KOPT-K1 (cell line): ENCODE results near the gene C11orf21.

Experiments
- H3K27ac ChIP-seq: fragments of 200-600 bp; sonication (generic); 2 replicates; pipeline ENCODE4 v1.5.1; 2016; ENCODE audit warnings: antibody characterized with exemption, mild to moderate bottlenecking, low read depth, low read length; ENCODE audit not compliant: poor library complexity, severe bottlenecking
- H3K36me3 ChIP-seq: fragments of 200-600 bp; sonication (generic); 2 replicates; pipeline ENCODE4 v1.5.1; 2017; ENCODE audit warnings: antibody characterized with exemption, mild to moderate bottlenecking, low read length, moderate library complexity; ENCODE audit not compliant: insufficient read depth
- H3K9me3 ChIP-seq: fragments of 200-600 bp; sonication (generic); 2 replicates; pipeline ENCODE4 v1.5.1; 2017; ENCODE audit warnings: antibody characterized with exemption, low read length, mild to moderate bottlenecking; ENCODE audit not compliant: insufficient read depth, poor library complexity, severe bottlenecking

The C11orf21 gene

GRCh38 chr11:2259466-2259830 is 42.3 kb downstream of the C11orf21 start:
- no peaks in the 10 kb centered on the region for H3K9me3 ChIP-seq
- no peak overlapping the region for H3K27ac ChIP-seq
- no peaks in the 10 kb centered on the region for H3K36me3 ChIP-seq

- peaks cover 4% of the 10 kb centered on the region for H3K9me3 ChIP-seq
- no peaks in the 10 kb centered on the region for H3K36me3 ChIP-seq
- H3K27ac ChIP-seq, result no peak overlapping the region
Observed at GRCh38 chr11:2258501-2259465, 42.9 kb downstream of the C11orf21 start.

- no peak overlapping the region for H3K27ac ChIP-seq
- peaks cover 4% of the 10 kb centered on the region for H3K9me3 ChIP-seq
- H3K36me3 ChIP-seq, result no peaks in the 10 kb centered on the region
Observed at GRCh38 chr11:2256951-2257700, 44.6 kb downstream of the C11orf21 start.

GRCh38 chr11:2256293-2256913 is 45.3 kb downstream of the C11orf21 start:
- no peak overlapping the region for H3K27ac ChIP-seq
- H3K9me3 ChIP-seq, result peaks cover 4% of the 10 kb centered on the region
- no peaks in the 10 kb centered on the region for H3K36me3 ChIP-seq

- Histone ChIP-seq H3K9me3 (peaks cover 4% of the 10 kb centered on the region), H3K27ac (no peak overlapping the region), H3K36me3 (no peaks in the 10 kb centered on the region)
Observed at GRCh38 chr11:2252018-2252417, 49.7 kb downstream of the C11orf21 start.

- H3K27ac ChIP-seq, result no peak overlapping the region
- peaks cover 4% of the 10 kb centered on the region for H3K9me3 ChIP-seq
- no peaks in the 10 kb centered on the region for H3K36me3 ChIP-seq
Observed at GRCh38 chr11:2251138-2251537, 50.6 kb downstream of the C11orf21 start.

- peaks cover 4% of the 10 kb centered on the region for H3K9me3 ChIP-seq
- no peak overlapping the region for H3K27ac ChIP-seq
Observed at GRCh38 chr11:2250485-2250884, 51.2 kb downstream of the C11orf21 start.

GRCh38 chr11:2250041-2250440 is 51.7 kb downstream of the C11orf21 start:
- Histone ChIP-seq H3K27ac (no peak overlapping the region), H3K9me3 (peaks cover 4% of the 10 kb centered on the region), H3K36me3 (no peaks in the 10 kb centered on the region)

More at GRCh38 chr11:2250485-2250884, 51.2 kb downstream of the C11orf21 start:
- no peaks in the 10 kb centered on the region for H3K36me3 ChIP-seq

GRCh38 chr11:2249189-2249916 is 52.4 kb downstream of the C11orf21 start:
- Histone ChIP-seq H3K27ac (no peak overlapping the region), H3K36me3 (no peaks in the 10 kb centered on the region), H3K9me3 (peaks cover 4% of the 10 kb centered on the region)

GRCh38 chr11:2248762-2249161 is 53.0 kb downstream of the C11orf21 start:
- Histone ChIP-seq H3K36me3 (no peaks in the 10 kb centered on the region), H3K27ac (no peak overlapping the region), H3K9me3 (no peaks in the 10 kb centered on the region)

GRCh38 chr11:2248242-2248641 is 53.5 kb downstream of the C11orf21 start:
- Histone ChIP-seq H3K36me3 (no peaks in the 10 kb centered on the region), H3K9me3 (no peaks in the 10 kb centered on the region), H3K27ac (no peak overlapping the region)

GRCh38 chr11:2247496-2247895 is 54.2 kb downstream of the C11orf21 start:
- peaks cover 5% of the 10 kb centered on the region for H3K9me3 ChIP-seq
- H3K36me3 ChIP-seq, result no peaks in the 10 kb centered on the region
- H3K27ac ChIP-seq, result no peak overlapping the region
